Measurements from ENCODE around the gene CCDC158.

Gene CCDC158

DNA sequence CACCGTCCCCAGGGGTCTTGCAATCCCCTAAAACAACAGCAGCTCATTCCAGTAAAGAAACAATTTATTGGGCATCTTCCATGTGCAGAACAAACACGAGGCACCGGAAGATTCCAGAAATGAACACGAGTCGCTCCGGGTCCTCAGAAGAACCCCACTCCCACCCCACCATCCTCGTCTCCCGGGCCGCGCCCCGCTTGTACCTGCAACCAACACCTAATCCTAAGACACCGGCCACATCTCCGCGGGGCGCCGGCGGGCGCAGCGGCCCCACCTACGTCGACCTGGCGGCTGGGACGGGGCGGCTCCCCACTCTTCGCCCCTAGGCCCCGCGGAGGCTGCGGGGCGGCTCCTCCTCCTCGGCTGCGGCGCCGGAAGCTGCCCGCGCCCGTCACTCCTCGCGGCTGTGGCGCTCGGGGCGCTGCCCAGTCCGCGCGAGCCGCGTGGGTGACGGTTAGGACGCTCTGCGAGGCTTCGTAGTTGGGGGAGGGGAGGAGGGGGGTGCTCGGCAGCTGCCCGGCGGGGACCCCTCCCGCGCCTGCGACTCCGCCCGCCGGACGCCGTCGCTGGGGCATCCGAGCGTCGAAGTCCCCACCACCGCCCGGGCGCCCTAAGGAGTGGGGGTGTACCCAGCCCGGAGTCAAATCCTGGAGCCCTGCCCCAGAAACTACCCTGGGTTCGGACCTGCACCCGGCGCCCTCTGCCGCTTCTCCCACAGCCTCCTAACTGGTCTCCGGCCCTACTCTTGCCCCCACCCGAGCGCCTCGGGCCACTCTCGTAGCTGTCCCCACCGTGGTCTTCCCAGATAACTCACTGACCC, at the start of gene CCDC158:
TSS of gene CCDC158 (minus strand) at position 380 of the 820 bp plus-strand sequence. CDS start 17,934 bp downstream, outside the sequence.
- Histone ChIP-seq H3K27ac (peak within 1 kb of the TSS; percentile 53 to 59), H3K4me3 (peak within 1 kb of the TSS; percentile 61 to 71), H3K9me3 (no peaks in the 10 kb centered on the region), H3K27me3 (no peaks in the 10 kb centered on the region), H3K4me1 (peaks cover 0 to 22% (median 7%) of the 10 kb centered on the region in 4 donors), H3K36me3 (no peaks in the 10 kb centered on the region)
- intact Hi-C loops (cut with DNase I; ENCODE audit: low total_unique reads), result no loop called here
- TF ChIP-seq, protein P1, sequence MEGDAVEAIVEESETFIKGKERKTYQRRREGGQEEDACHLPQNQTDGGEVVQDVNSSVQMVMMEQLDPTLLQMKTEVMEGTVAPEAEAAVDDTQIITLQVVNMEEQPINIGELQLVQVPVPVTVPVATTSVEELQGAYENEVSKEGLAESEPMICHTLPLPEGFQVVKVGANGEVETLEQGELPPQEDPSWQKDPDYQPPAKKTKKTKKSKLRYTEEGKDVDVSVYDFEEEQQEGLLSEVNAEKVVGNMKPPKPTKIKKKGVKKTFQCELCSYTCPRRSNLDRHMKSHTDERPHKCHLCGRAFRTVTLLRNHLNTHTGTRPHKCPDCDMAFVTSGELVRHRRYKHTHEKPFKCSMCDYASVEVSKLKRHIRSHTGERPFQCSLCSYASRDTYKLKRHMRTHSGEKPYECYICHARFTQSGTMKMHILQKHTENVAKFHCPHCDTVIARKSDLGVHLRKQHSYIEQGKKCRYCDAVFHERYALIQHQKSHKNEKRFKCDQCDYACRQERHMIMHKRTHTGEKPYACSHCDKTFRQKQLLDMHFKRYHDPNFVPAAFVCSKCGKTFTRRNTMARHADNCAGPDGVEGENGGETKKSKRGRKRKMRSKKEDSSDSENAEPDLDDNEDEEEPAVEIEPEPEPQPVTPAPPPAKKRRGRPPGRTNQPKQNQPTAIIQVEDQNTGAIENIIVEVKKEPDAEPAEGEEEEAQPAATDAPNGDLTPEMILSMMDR (IDR thresholded peaks at IDR 0.05), result no peak
- DNase-seq, result peak in 1 of 2 donors; percentile 68

DNA sequence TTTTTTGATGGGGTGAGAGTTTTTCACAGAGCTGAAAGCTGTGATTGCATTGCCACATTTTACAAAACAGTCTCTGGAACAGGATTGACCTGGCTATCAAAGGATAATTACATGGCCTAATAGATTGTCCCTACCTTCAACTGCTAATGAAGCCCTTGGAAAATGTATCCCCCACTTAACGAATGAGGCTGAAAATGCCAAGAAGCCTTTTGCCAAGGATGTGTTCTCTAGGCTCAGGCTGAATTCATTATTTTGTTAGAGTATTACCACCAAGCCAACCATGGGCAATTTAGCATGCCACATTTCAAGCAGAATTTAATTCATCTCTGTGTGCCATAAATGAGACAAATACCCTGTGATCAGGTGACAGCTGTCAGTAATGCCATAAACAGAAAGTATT, 49.6 kb upstream of the CCDC158 start:
- no peak overlapping the region for H3K27ac ChIP-seq
- intact Hi-C loops (cut with DNase I; ENCODE audit: low total_unique reads), result no loop called here
- DNase-seq, result no peak
- TF ChIP-seq, protein P1 (IDR thresholded peaks at IDR 0.05), result no peak
- H3K4me1 ChIP-seq, result no peaks in the 10 kb centered on the region
- no peaks in the 10 kb centered on the region for H3K27me3 ChIP-seq
- H3K9me3 ChIP-seq, result no peaks in the 10 kb centered on the region
- H3K36me3 ChIP-seq, result no peaks in the 10 kb centered on the region
- H3K4me3 ChIP-seq, result no peak overlapping the region

DNA sequence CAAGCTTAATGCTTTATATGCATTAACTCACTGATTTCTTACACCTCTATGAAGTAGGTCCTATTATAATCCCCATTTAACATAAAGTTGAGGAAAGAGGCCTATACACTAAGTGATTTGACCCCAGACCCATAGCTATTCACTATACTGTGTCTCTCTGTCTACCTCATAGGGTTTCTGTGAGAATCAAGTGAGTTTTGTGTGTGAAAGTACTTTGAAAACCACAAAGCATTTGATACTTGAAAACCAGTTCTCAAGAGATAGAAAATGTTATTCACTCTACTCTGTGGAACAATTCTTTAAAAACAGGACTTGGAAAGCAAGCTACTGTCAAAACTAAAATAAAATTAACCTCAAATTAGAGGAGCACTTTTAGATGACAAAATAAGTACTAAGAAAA, 49.1 kb upstream of the CCDC158 start:
- DNase-seq, result no peak
- Histone ChIP-seq H3K27me3 (no peaks in the 10 kb centered on the region), H3K4me1 (no peaks in the 10 kb centered on the region), H3K4me3 (no peak overlapping the region), H3K9me3 (no peaks in the 10 kb centered on the region), H3K27ac (no peak overlapping the region), H3K36me3 (no peaks in the 10 kb centered on the region)
- TF ChIP-seq, protein P1 (IDR thresholded peaks at IDR 0.05), result no peak
- intact Hi-C loops (cut with DNase I; ENCODE audit: low total_unique reads), result no loop called here

DNA sequence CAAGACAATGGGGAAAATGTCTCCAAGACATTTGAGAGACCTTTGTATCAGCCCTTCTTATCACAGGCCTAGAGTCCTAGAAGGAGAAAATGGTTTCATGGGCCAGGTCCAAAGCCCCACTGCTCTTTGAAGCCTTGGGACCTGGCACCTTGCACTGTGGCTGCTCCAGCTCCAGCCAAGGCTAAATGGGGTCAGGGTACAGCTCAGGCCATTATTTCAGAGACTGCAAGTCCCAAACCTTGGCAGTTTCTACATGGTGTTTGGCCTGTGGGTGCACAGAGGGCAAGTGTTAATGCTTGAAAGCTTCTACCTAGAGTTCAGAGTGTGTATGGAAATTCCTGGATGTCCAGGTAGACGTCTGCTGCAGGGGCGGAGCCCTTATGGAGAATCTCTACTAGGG, 42.6 kb upstream of the CCDC158 start:
- Histone ChIP-seq H3K27me3 (no peaks in the 10 kb centered on the region), H3K27ac (no peak overlapping the region), H3K4me3 (no peak overlapping the region), H3K9me3 (peaks cover 0 to 11% (median 11%) of the 10 kb centered on the region in 3 donors), H3K36me3 (no peaks in the 10 kb centered on the region), H3K4me1 (peaks cover 0 to 6% (median 3%) of the 10 kb centered on the region in 4 donors)
- TF ChIP-seq, protein P1 (IDR thresholded peaks at IDR 0.05), result no peak
- no peak for DNase-seq
- intact Hi-C loops (cut with DNase I; ENCODE audit: low total_unique reads), result no loop called here

DNA sequence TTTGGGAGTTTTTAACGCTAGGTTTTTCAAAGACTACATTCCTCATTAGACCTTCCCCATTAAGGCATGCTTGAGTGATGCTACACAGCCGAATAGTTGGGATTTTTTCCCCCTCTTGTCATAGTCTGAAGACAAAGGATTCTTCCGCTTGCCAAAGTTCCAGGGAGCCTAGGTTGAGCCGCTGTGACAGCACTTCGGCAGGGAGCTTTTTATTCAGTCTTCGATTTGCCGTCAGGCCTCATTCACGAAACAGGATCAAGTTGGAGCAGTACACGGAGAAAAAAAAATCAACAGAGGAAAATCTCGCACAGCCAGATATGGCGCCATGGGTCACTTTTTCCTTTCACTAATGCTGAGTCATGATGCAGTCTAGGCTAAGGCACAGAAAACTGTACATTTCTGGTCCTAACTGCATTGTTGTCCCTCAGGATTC, 38.4 kb upstream of the CCDC158 start:
- peak overlapping the region in 1 of 2 donors; percentile 6 for H3K4me3 ChIP-seq
- peaks cover 0 to 6% (median 3%) of the 10 kb centered on the region in 4 donors for H3K4me1 ChIP-seq
- no peaks in the 10 kb centered on the region for H3K36me3 ChIP-seq
- DNase-seq, result no peak
- intact Hi-C loops (cut with DNase I; ENCODE audit: low total_unique reads), result no loop called here
- TF ChIP-seq, protein P1 (IDR thresholded peaks at IDR 0.05), result no peak
- H3K9me3 ChIP-seq, result peaks cover 0 to 11% (median 11%) of the 10 kb centered on the region in 3 donors
- no peaks in the 10 kb centered on the region for H3K27me3 ChIP-seq
- H3K27ac ChIP-seq, result peak overlapping the region; percentile 32 to 53
